Heart left ventricle (tissue), 13 donors: ENCODE results near the gene MMP17.

ENCODE experiments used
- POLR2A ChIP-seq, 2 donors: fragments of 450-650 bp; IDR thresholded peaks; one replicate each; pipeline ENCODE4 v1.6.1; 2017; ENCODE audit warnings: antibody characterized with exemption in 2 of 2, mild to moderate bottlenecking in 2 of 2, moderate library complexity in 2 of 2
- TF ChIP-seq, protein P1 (sequence below), 12 donors: fragments of 200-600 bp; sonication (generic) in 4 of 12; IDR thresholded peaks; one replicate each; pipeline versions ENCODE4 v1.5.0 to v1.8.0; 2018 to 2022; ENCODE audit warnings: antibody characterized with exemption in 12 of 12, mild to moderate bottlenecking in 5 of 12
- donor health status: ischemic (EF 13 %, LVEDD 7.1; RV severe dilation, severe dysfunction).
- donor health status: DM: no; HTN: yes; CAD: no.
- donor health status: DM: no; HTN: no; CAD: no.
- donor health status: ischemic (EF 25% LVEDD 6.9; RV normal size, moderate dysfunction).
- donor health status: ischemic (EF 25% LVEDD 5.7; RV mildly dilated, moderate dysfunction).
- donor health status: ischemic (EF 35%, LVEDD 5.7; RV mildly dilated, moderate dysfunction).
- donor health status: nonischemic (EF 11% LVEDD 7.7; RV severe dilation, severe dysfunction).
- donor health status: DM: yes; HTN: yes; CAD: no.
- donor health status: PGD.
- donor health status: ischemic (EF 29% LVEDD 5.4; RV normal size, mild dysfunction).
- donor health status: nonischemic (EF 23%, LVEDD 6.1; RV moderate dilation, normal function).

- TF ChIP-seq, protein P1, sequence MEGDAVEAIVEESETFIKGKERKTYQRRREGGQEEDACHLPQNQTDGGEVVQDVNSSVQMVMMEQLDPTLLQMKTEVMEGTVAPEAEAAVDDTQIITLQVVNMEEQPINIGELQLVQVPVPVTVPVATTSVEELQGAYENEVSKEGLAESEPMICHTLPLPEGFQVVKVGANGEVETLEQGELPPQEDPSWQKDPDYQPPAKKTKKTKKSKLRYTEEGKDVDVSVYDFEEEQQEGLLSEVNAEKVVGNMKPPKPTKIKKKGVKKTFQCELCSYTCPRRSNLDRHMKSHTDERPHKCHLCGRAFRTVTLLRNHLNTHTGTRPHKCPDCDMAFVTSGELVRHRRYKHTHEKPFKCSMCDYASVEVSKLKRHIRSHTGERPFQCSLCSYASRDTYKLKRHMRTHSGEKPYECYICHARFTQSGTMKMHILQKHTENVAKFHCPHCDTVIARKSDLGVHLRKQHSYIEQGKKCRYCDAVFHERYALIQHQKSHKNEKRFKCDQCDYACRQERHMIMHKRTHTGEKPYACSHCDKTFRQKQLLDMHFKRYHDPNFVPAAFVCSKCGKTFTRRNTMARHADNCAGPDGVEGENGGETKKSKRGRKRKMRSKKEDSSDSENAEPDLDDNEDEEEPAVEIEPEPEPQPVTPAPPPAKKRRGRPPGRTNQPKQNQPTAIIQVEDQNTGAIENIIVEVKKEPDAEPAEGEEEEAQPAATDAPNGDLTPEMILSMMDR (IDR thresholded peaks at IDR 0.05) = no peak
- TF ChIP-seq POLR2A (IDR thresholded peaks at IDR 0.05) = no peak
These were observed 41.9 kb upstream of the MMP17 start for GRCh38 chr12:131786331-131786730.
